GM21528 (cell line): ENCODE results near the gene ANO7.
A peak's percentile ranks its signal among the peaks of the same experiment; 100 is the strongest.

ENCODE experiments used
- ATAC-seq: cut with Tn5 transposase; IDR thresholded peaks from one replicate; pipeline ENCODE4 v1.9.1; 2021; ENCODE audit warnings: mild to moderate bottlenecking, moderate library complexity; ENCODE audit not compliant: unreplicated experiment, low FRiP score

Gene ANO7

GRCh38 chr2:241188361-241189092 lies at the start of gene ANO7:
Gene ANO7, plus strand, starts transcription at chr2:241188677. Its CDS starts 1,387 bp downstream, at chr2:241190064.
- no peak for ATAC-seq

- ATAC-seq = no peak
Measured at GRCh38 chr2:241139531-241140444, 48.7 kb upstream of the ANO7 start.

GRCh38 chr2:241140445-241140840 lies 48.0 kb upstream of the ANO7 start:
- no peak for ATAC-seq

- ATAC-seq = no peak
Measured at GRCh38 chr2:241141214-241141770, 47.2 kb upstream of the ANO7 start.

GRCh38 chr2:241142063-241142462 lies 46.4 kb upstream of the ANO7 start:
- ATAC-seq = no peak

- ATAC-seq = no peak
Measured at GRCh38 chr2:241142593-241142992, 45.9 kb upstream of the ANO7 start.

GRCh38 chr2:241146286-241146685 lies 42.2 kb upstream of the ANO7 start:
- no peak for ATAC-seq

GRCh38 chr2:241147336-241147735 lies 41.1 kb upstream of the ANO7 start:
- ATAC-seq = no peak

- ATAC-seq = no peak
Measured at GRCh38 chr2:241148239-241148638, 40.2 kb upstream of the ANO7 start.

GRCh38 chr2:241148891-241149674 lies 39.4 kb upstream of the ANO7 start, which contains the start of gene PASK:
Gene PASK, minus strand, starts transcription at chr2:241149472. Its CDS starts 6,440 bp downstream, at chr2:241143032.
- ATAC-seq = peak; percentile 77

- ATAC-seq = peak; percentile 24
Measured at GRCh38 chr2:241149675-241149924, 38.9 kb upstream of the ANO7 start.

GRCh38 chr2:241149925-241150659 lies 38.4 kb upstream of the ANO7 start, which contains the start of gene PPP1R7:
Gene PPP1R7, plus strand, starts transcription at chr2:241150467. Its CDS starts 29 bp downstream, at chr2:241150496.
- peak; percentile 74 for ATAC-seq

GRCh38 chr2:241150660-241151530 lies 37.6 kb upstream of the ANO7 start:
- peak; percentile 17 for ATAC-seq

GRCh38 chr2:241151934-241152660 lies 36.4 kb upstream of the ANO7 start:
- no peak for ATAC-seq

- no peak for ATAC-seq
Measured at GRCh38 chr2:241153616-241154015, 34.9 kb upstream of the ANO7 start.

- ATAC-seq = no peak
Measured at GRCh38 chr2:241154915-241155314, 33.6 kb upstream of the ANO7 start.

- ATAC-seq = no peak
Measured at GRCh38 chr2:241155936-241156335, 32.5 kb upstream of the ANO7 start.

- ATAC-seq = no peak
Measured at GRCh38 chr2:241156971-241157441, 31.5 kb upstream of the ANO7 start.
